HG03103 (cell line): Measurements from ENCODE around the gene SAG.

ENCODE experiments used
- ATAC-seq: cut with Tn5 transposase; IDR thresholded peaks from one replicate; pipeline ENCODE4 v1.9.1; 2021; ENCODE audit warnings: low read depth; ENCODE audit not compliant: unreplicated experiment

Gene SAG

DNA sequence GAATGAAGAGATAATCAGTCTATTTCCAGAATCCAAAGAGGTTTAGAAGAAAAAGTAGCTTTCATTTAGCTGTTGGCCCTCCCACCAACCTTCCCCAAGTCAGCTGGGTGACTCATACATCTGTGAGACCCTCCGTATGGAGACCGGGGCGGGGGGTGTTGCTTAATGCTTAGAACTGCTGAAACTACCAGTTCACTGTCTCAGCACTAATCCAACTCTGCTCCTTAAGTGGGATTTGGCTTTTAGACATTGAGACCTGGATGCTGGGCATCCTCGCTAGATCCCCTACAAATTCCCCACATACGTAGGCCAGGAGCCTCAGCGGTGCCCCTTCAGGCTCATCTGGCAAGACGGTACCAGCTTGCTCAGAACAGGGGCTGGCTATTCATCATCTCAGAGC lies at the start of gene SAG:
TSS of gene SAG (plus strand) at position 252 of the 400 bp plus-strand sequence. CDS start 1,374 bp downstream, outside the sequence.
- ATAC-seq, result no peak

DNA sequence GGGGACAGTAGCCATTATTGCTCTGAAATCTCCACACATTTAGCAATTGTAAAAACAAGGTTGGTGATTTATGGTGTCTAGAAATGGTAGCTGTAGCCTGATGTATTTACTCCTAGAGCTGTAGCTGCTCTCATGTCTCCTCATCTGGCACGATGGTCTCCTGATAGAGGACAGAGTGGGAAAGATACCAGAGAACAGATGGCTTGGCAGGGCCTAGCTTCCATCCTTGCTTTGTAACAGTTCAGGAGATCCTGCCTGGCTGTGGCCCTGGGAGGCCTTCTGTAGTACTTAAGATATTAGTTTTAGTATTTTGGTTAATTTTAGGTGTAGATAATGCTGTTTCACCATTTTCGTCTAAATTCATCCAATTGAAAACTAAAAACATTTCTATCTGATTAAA lies 49.4 kb upstream of the SAG start:
- ATAC-seq, result no peak

DNA sequence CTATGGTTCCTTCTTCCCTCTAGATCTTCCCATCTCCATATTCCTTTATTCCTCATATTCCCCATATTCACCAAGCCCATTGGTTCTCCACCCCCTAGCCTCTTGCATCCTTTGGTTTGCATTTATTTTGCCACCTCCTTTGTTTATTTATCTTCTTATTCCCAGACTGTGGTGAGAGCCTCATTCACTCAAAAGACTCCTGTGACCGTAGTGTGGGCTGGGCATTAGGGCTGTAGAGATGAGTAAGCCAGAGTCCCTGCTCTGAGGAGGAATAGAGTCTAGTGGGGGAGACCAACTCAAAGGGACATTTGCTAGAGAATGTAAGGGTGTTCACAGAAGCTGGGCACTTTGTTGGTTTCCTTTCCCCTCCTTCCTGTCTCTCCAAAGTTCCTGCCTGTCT lies 47.9 kb upstream of the SAG start:
- no peak for ATAC-seq

DNA sequence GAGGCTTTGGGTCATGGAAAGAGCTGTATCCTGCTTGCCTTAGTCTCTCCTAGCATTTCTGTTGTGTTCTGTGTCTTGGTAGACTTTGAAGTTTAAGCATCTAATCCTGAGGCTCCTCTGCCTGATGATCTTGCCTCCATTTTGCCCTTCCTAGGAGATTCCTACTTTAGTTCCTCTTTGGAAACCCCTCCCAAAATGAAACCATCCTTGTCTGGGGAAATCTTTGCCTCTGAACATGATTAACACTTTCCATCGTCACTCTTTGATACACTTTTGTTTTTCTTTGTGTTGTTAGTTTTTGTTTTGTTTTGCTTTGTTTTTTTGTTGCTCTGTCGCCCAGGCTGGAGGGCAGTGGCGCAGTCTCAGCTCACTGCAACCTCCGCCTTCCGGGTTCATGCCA lies 47.0 kb upstream of the SAG start:
- no peak for ATAC-seq

DNA sequence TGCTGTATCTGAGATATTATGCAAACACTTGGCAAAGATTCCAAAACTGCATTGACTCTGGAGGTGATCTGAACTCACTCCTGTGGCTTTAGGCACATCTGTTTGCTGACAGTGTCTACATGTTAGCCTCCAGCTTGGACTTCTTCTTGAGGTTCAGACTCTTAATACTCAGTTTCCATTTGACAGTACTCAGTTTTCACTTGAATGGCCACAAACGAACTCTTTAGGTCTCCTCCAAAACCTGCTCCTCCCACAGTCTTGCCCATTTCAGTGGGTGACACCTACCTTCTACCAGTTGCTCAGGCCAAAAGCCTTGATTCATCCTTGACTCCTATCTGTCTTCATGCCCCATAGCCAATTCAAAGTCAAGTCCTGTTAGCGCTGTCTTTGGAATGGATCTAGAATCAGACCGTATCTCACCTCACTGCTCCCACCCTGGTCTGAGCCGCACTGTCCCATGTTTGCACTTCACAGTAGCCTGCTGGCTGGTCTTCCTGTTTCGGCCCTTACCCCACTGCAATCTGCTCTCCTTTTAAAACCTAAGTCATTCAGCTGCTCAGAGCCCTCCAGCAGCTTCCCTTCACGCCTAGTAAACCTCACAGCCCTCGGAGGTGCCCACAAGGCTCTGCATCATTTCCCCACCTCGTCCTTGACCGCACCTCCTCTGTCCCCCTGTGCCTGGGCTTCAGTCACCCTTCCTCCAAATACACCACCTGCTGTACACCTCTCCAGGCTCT lies 45.6 kb upstream of the SAG start:
- peak; percentile 61 for ATAC-seq

DNA sequence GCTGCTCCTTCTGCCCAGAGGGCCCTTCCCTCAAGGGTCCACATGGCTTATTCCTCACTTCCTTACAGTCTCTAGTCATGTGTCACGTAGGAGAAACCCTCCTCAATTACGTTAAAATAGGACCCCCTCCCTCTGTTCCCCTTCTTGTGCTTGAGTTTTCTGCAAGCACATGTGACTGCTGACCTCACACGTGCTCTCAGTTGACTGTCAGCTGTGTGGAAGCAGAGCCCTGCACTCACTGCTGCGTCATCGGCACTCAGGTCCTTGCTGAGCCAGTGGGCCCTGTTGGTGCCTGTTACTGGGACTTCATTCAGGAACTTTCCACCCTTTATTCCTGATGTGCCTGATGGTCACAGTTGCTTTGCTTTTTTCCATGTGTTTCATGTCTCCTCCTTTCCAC lies 45.1 kb upstream of the SAG start:
- ATAC-seq, result no peak

DNA sequence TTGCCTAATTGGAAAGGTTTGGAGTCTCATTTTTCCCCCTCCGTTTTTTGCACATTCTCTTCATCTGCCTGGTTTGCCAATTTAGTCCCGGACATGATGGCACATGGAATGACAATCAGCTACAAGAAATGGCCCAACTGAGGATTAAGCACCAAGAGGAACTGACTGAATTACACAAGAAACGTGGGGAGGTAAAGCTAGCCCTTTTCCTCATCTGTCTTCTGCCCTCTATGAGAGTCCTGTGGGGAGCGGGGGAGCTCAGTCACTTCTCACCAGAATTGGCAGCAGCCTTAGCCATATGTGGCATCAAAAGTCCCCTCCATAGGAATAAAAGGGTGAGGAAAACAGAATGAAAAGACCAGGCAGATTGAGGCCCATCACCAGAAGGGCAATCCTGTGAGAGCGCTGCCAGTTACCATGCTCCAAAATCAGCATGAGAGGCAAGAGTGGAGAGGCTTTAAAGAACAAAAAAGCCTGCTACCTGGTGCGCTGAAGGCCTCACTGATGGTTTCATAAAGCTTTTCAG lies 44.5 kb upstream of the SAG start:
- ATAC-seq, result no peak

DNA sequence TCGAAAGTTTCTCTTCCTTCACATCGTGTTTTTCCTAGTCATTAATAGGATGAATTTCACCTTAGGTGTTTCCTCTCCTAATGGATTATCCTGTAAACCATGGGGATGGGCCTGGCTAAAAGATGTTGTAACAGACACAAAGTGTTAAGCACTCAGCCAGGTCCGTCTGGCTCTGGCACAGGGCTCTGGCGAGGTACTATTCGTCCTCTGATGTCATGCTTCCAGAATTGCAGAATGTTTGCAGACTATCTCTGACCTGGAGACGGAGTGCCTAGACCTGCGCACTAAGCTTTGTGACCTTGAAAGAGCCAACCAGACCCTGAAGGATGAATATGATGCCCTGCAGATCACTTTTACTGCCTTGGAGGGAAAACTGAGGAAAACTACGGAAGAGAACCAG lies 42.9 kb upstream of the SAG start:
- no peak for ATAC-seq

DNA sequence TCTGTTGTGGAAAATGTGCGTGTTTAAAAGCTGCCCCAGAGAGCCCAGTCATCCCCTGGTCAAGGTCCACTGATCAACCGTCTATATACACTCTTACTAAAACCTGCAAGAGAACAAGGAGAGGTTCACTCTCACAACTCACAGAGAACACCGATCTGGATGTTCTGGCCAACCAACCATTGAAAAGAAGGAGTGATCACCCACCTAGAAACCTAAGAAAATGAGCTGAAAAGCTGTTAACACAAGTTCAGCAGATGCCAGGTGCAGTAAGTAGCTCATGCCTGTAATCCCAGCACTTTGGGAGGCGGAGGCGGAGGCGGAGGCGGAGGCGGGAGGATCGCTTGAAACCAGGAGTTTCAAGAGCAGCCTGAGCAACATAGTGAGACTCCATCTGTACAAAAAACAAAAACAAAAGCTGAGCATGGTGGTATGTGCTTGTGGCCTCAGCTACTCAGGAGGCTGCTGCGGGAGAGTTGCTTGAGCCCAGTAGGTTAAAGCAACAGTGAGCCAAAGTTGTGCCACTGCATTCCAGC lies 41.7 kb upstream of the SAG start:
- no peak for ATAC-seq

DNA sequence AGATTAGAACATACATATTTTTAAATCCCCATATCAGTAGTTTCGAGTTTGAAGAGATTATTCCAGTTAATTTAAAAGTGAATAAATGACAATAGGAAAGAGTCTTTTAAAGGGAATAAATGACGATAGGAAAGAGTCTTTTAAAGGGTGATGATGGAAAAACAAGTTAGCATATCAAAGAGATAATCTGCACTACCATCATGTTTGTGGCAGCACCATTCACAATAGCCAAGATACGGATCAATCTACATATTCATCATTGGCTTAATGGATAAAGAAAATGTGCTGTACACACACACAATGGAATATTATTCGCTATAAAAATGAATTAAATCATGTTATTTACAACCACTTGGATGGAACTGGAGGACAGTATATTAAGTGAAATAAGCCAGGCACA lies 41.1 kb upstream of the SAG start:
- ATAC-seq, result no peak

DNA sequence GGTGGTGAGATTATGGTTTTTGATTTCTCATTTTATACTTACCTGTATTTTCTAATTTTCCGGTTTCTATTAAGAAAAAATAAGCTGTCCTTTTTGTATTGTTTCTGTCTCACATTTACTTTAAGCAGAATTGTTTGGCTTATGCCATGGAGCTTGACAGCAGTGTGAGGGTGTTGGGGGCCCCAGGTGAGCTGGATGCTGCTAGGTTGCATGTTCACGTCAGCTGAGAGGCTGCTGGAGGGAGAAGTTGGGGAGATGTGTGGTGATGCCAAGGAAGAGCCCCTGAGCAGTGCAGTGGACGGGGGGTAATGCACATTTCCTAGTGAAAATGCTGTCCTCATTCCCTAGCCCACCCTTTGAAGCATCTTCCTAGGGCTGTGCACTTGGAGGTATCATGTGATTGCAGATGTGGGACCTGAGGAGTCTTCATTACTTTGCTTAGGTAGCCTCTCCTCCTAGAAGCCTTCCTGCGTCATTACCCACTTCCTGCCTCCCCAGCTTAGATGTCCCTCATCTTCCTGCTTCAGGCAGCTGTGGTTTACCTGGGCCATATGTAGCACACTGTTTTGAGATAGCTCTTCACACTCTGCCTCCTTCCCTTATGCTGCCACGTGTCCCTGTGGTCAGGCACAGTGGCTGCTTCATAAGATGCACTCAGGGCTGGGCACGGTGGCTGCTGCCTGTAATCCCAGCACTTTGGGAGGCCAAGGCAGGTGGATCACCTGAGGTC lies 39.9 kb upstream of the SAG start:
- peak; percentile 67 for ATAC-seq

DNA sequence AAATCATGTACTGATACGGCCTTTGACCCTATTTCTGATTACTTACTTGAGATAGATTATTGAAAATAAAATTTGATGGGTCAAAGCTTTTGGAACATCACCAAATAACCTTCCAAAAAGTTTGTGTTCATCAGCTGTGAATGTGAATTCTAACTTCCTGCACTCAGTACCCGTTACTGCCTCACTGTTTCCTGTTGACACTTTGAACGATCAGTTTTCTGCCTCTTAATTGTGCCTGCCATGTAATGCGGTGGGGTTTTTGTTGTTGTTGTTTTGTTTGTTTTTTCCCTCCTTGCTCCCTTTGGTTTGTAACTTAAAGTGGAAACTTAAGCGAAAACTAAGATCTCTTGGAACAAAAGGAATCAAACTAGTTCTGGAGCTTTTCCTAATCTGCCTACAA lies 37.2 kb upstream of the SAG start:
- ATAC-seq, result no peak

DNA sequence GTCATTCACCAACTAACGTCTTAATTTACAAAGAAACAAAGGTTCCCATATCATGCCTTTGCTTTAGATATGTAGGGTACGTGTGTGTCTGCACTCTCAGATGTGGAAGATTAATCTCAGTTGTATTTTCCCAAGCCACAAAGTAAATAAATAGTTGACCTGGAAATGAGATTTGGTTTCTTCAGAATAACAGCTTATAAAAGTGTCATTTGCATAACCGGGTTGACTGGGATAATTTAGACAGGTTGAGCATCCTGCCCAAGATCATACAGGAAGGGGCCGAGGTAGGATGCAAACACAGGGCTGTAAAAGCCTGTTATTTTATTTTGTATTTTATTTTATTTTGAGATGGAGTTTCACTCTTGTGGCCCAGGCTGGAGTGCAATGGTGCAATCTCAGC lies 36.7 kb upstream of the SAG start:
- ATAC-seq, result no peak

DNA sequence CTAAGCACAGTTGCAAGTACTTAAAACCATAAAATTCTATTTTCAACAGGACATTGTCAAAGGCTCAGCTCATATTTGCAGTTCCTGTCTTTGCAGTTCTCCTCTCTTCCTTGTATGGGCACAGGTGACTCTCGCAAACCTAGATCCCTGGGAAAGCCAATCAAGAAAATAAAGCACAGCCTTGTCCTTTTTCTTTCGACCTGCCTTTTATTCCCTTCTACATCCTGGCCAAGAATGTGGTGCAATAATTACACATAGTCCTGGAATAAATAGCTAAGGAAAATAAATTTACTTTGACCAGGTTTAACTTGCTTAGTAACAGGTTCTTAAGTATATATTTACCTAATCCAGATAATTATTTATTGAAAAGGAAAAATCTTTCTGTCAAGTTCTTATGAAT lies 35.9 kb upstream of the SAG start:
- ATAC-seq, result no peak

DNA sequence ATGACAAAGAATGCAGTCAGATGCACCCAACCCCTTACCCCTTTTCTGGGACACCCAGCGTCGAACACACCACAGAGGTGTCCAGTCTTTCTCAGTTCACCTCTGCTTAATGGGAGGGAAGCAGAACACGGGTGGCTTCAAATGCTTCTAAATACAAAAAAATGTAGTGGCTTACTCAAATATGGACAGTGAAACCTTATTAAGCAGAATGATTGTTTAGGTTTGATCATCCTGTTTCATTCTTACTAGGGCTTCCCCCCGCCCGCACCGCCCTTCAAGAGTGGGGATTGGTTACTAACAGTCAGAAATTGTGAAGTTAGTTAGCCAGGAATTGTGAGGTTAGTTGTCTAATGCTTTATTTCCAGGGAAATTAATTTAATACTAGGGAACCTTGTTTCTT lies 34.5 kb upstream of the SAG start:
- no peak for ATAC-seq

DNA sequence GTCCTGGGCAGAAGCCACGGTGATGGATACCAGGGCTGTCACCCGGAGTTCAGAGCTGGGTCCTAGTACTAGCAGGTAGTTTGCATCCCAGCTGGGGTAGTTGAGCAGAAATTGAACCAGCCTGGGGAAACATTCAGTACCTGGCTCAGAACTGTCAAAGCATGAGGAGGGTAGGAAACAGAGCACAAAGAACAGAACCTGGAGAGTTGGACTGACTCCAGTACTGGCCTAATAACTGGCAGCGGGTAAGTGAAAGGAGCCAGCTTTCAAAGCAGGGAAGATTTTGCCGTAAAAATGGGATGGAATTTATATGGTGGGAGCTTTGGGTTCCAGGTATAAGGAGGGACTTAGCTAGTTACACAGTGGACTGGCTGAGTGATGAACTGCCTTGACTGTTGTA lies 32.4 kb upstream of the SAG start:
- ATAC-seq, result no peak

DNA sequence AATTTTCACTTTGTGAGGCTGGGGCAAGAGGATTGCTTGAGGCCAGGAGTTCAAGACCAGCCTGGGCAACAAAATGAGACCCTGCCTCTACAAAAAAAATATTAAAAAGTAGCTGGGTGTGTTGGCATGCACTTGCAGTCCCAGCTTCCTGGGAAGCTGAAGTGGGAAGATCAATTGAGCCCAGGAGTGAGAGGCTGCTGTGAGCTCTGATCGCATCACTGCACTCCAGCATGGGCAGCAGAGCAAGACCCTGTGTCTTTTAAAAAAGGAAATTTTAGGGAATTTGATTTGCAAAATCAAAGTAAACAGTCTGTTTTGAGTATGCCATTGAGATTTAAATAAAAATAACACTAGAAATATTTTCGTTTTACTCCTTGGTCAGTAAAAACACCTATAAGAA lies 28.7 kb upstream of the SAG start:
- no peak for ATAC-seq

DNA sequence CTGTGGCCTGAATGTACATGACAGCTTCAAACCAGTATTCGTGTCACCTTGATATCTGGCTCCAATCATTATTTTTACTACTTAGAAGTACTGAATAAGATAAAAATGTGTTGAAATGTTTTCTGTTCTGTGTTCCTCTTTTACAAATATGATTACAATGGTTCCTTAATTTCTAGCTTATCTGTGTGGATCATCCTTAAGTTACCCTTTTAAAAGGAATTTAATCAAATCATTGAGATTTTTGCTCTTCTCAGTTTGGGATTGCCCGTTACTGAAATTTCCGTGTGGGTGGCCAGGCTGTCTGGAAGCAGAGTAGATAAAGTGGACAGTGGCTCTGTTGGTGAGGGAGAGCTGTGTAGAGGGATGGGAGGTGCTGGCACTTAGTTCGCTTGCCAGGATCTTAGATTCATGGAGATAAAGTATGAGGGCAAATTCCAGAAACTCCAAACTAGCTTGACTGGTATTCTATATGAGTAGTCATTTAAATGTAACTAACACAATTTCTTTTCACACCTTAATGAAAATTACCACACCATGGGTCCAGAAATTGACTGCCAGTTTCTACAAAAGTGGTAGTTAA lies 27.4 kb upstream of the SAG start:
- ATAC-seq, result no peak

DNA sequence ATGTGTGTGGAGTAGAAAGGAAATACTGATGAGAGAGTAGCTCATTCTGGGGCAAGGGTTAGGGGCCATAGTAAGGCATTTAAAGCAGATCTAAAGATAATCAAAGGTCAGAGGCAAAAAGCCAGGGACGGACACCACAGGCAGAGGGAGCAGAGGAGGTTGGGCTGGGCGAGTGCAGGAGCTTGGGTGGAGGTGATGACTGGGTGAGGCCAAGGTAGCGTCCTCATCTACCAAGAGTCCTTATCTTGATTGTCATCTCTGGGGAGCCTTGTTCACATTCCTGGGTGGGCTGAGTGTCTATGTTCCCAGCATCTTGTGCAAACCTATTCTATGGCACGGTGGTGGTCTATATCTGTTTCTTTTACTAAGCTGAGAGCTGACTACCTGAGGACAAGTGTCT lies 26.1 kb upstream of the SAG start:
- no peak for ATAC-seq

DNA sequence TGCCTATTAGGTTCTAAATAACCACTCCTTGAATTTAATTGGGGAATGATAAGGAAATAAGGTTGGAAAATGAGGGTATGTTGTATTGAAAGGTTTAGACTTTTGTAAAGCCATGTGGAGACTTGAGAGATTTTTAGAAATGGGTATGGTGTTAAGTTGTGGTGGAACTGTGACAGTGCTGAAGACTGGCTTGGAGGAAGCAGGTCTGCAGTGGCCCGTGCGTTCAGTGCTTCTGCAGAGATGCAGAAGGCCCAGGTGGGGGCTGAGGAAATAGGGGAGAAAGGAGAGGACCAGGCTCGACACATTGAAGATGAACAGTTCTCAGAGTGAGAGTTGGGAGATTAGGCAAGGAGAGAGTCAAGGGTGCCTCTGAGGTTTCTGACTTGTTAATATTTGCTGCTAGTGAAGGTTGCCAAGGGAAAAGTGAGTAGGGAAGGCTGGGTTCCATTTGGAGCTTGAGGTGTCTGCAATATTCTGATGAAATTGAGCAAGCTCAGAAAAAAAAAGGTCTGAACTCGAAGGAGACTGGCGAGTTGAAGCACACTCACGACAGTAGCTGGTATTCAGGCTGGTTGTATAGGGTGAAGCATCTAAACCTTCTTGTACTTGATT lies 25.5 kb upstream of the SAG start:
- no peak for ATAC-seq

DNA sequence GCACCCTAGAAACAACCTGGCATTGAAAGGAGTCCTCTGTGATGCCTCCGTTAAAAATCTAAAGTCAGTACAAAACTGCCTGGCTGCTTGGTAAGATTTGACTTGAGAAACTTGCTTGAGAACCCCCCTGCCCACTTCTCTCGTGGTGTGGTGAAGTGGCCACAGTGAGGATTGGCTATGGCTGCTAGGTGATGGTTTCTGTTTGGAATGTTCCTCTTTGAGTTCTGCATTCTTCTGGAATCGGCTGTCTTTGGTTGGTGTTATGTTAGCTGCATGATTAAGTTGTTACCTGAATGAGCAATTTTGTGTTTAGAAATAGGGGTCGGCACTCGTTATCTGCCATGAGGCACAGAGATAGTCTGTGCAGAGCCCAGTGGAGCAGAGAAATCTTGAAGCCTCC lies 21.7 kb upstream of the SAG start:
- ATAC-seq, result no peak
